HG02610 (cell line): Measurements from ENCODE around the gene DUSP6.

ENCODE experiments used
- ATAC-seq: cut with Tn5 transposase; IDR thresholded peaks from one replicate; pipeline ENCODE4 v1.9.1; 2021; ENCODE audit warnings: mild to moderate bottlenecking, moderate library complexity; ENCODE audit not compliant: unreplicated experiment

DUSP6 gene

DNA sequence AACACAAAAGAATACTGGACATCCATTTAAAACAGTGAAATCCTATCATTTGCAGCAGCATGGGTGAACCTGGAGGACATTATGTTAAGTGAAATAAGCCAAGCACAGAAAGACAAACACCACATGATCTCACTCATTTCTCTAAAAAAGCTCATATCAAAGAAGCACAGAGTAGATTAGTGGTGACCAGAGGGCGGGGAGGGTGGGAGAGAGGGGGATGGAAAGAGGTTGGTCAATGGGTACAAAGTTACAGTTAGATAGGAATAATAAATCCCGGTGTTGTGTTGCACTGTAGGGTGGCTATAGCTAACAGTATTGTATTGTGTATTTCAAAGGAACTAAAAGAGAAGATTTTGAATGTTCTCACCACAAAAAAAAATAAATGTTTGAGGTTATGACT lies 52.4 kb downstream of the DUSP6 start:
- no peak for ATAC-seq

- no peak for ATAC-seq
Measured at GRCh38 chr12:89299417-89299816, 52.9 kb downstream of the DUSP6 start.
